ENCODE measurements around the gene NXPE2.

DNA sequence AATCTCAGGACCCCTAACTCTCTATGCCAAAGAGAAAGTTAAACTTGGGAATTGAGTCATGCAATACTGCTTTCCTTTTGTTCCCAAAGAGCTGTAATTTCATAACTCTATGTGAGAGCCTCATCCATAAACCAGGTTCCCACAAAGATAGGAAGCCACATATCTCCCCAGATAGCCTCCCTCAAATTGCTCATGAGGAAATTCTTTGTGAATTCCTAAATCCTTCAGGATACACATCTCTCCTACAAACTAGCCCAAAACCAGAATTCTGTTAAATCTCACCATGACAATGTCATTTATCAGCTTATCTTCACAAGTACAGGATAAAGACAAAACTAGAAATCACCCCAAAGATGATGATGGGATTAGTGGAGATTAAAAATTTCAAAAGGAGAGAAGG, 4.7 kb upstream of the NXPE2 start:
- TF ChIP-seq EZH2 (IDR thresholded peaks at IDR 0.05) (no peak), CTCF (IDR thresholded peaks at IDR 0.05) (no peak), EZH2phosphoT487 (IDR thresholded peaks at IDR 0.05) (no peak)
